Measurements from ENCODE around the gene PPFIA2.

The PPFIA2 gene

GRCh38 chr12:81325086-81325485 is 434.1 kb downstream of the PPFIA2 start:
- ATAC-seq = no peak
- TF ChIP-seq TSHZ2 (CRISPR knock-in tag; IDR thresholded peaks at IDR 0.05) (no peak), TOX (CRISPR knock-in tag; IDR thresholded peaks at IDR 0.05; ENCODE audit: borderline replicate concordance) (no peak), ARNTL (CRISPR knock-in tag; IDR thresholded peaks at IDR 0.05; ENCODE audit: borderline replicate concordance, low read depth) (no peak), ZFP30 (CRISPR knock-in tag; IDR thresholded peaks at IDR 0.05) (no peak), ZNF70 (CRISPR knock-in tag; IDR thresholded peaks at IDR 0.05) (no peak), CSDC2 (CRISPR knock-in tag; IDR thresholded peaks at IDR 0.05) (no peak), ISL1 (CRISPR knock-in tag; IDR thresholded peaks at IDR 0.05) (no peak), ZNF565 (CRISPR knock-in tag; conservative IDR thresholded peaks at IDR 0.05; ENCODE audit: low read depth) (no peak)

- TF ChIP-seq OSR1 (CRISPR knock-in tag; IDR thresholded peaks at IDR 0.05) = no peak
- no peak for TF ChIP-seq ZC3H10 (CRISPR knock-in tag; IDR thresholded peaks at IDR 0.05)
- TF ChIP-seq ZNF70 (CRISPR knock-in tag; IDR thresholded peaks at IDR 0.05) = no peak
- no peak for ATAC-seq
Observed at GRCh38 chr12:81314903-81315531, 444.1 kb downstream of the PPFIA2 start.

GRCh38 chr12:81303935-81304334 is 455.2 kb downstream of the PPFIA2 start:
- ATAC-seq = no peak
- no peak for TF ChIP-seq ZNF8 (CRISPR knock-in tag; IDR thresholded peaks at IDR 0.05)
- no peak for TF ChIP-seq PATZ1 (CRISPR knock-in tag; IDR thresholded peaks at IDR 0.05; ENCODE audit: borderline replicate concordance)
- TF ChIP-seq BACH2 (CRISPR knock-in tag; IDR thresholded peaks at IDR 0.05; ENCODE audit: borderline replicate concordance) = no peak
- TF ChIP-seq ARNTL (CRISPR knock-in tag; IDR thresholded peaks at IDR 0.05; ENCODE audit: borderline replicate concordance, low read depth) = no peak
- no peak for TF ChIP-seq RARB (CRISPR knock-in tag; IDR thresholded peaks at IDR 0.05)
- TF ChIP-seq CSDC2 (CRISPR knock-in tag; IDR thresholded peaks at IDR 0.05) = no peak
- no peak for TF ChIP-seq TOX (CRISPR knock-in tag; IDR thresholded peaks at IDR 0.05; ENCODE audit: borderline replicate concordance)
- no peak for TF ChIP-seq ZC3H10 (CRISPR knock-in tag; IDR thresholded peaks at IDR 0.05)
- no peak for TF ChIP-seq POU6F1 (CRISPR knock-in tag; IDR thresholded peaks at IDR 0.05; ENCODE audit: borderline replicate concordance, low read depth)
- no peak for TF ChIP-seq ZFP30 (CRISPR knock-in tag; IDR thresholded peaks at IDR 0.05)
- TF ChIP-seq ZNF565 (CRISPR knock-in tag; conservative IDR thresholded peaks at IDR 0.05; ENCODE audit: low read depth) = no peak
- no peak for TF ChIP-seq GLIS3 (CRISPR knock-in tag; IDR thresholded peaks at IDR 0.05)
- no peak for TF ChIP-seq OSR1 (CRISPR knock-in tag; IDR thresholded peaks at IDR 0.05)
- TF ChIP-seq ISL1 (CRISPR knock-in tag; IDR thresholded peaks at IDR 0.05) = no peak
- TF ChIP-seq ZFP3 (CRISPR knock-in tag; IDR thresholded peaks at IDR 0.05) = no peak
- no peak for TF ChIP-seq TCF4 (CRISPR knock-in tag; IDR thresholded peaks at IDR 0.05; ENCODE audit: borderline replicate concordance)
- TF ChIP-seq TSHZ2 (CRISPR knock-in tag; IDR thresholded peaks at IDR 0.05) = no peak
- TF ChIP-seq CSRNP3 (CRISPR knock-in tag; IDR thresholded peaks at IDR 0.05) = no peak
- TF ChIP-seq ZNF70 (CRISPR knock-in tag; IDR thresholded peaks at IDR 0.05) = no peak
- TF ChIP-seq PPARA (CRISPR knock-in tag; IDR thresholded peaks at IDR 0.05; ENCODE audit: borderline replicate concordance) = no peak
